HG03095 (cell line): ENCODE results near the gene PLXDC2.

Experiments used
- ATAC-seq: cut with Tn5 transposase; IDR thresholded peaks from one replicate; pipeline ENCODE4 v1.9.1; 2021; ENCODE audit warnings: moderate library complexity; ENCODE audit not compliant: unreplicated experiment

The PLXDC2 gene

GRCh38 chr10:19815731-19816410, 361 bp upstream of the PLXDC2 start:
- no peak for ATAC-seq

- ATAC-seq, result no peak
Measured at GRCh38 chr10:19817231-19817933, 1.1 kb downstream of the PLXDC2 start.

GRCh38 chr10:19818876-19819275, 2.6 kb downstream of the PLXDC2 start:
- no peak for ATAC-seq

GRCh38 chr10:19819419-19820033, 3.3 kb downstream of the PLXDC2 start:
- no peak for ATAC-seq

GRCh38 chr10:19824381-19825342, 8.4 kb downstream of the PLXDC2 start:
- no peak for ATAC-seq

GRCh38 chr10:19825700-19826099, 9.5 kb downstream of the PLXDC2 start:
- no peak for ATAC-seq

- no peak for ATAC-seq
Measured at GRCh38 chr10:19826712-19827111, 10.5 kb downstream of the PLXDC2 start.

- no peak for ATAC-seq
Measured at GRCh38 chr10:19828278-19829049, 12.2 kb downstream of the PLXDC2 start.

GRCh38 chr10:19832699-19833098, 16.5 kb downstream of the PLXDC2 start:
- ATAC-seq, result no peak

- no peak for ATAC-seq
Measured at GRCh38 chr10:19833170-19833824, 17.1 kb downstream of the PLXDC2 start.

GRCh38 chr10:19835952-19836351, 19.7 kb downstream of the PLXDC2 start:
- ATAC-seq, result no peak

GRCh38 chr10:19839090-19839489, 22.9 kb downstream of the PLXDC2 start:
- no peak for ATAC-seq

- no peak for ATAC-seq
Measured at GRCh38 chr10:19839552-19839951, 23.3 kb downstream of the PLXDC2 start.

GRCh38 chr10:19840776-19841175, 24.5 kb downstream of the PLXDC2 start:
- ATAC-seq, result no peak

GRCh38 chr10:19843487-19843886, 27.3 kb downstream of the PLXDC2 start:
- ATAC-seq, result no peak

- no peak for ATAC-seq
Measured at GRCh38 chr10:19845503-19846368, 29.5 kb downstream of the PLXDC2 start.

GRCh38 chr10:19847321-19847720, 31.1 kb downstream of the PLXDC2 start:
- no peak for ATAC-seq

GRCh38 chr10:19848226-19848985, 32.2 kb downstream of the PLXDC2 start:
- ATAC-seq, result no peak
